ENCODE data around the gene CD40.

The CD40 gene

GRCh38 chr20:46123482-46124245 lies 5.5 kb downstream of the CD40 start:
- DNase-seq = no peak

GRCh38 chr20:46126440-46127056 lies 8.4 kb downstream of the CD40 start:
- no peak for DNase-seq

GRCh38 chr20:46127396-46128010 lies 9.4 kb downstream of the CD40 start:
- no peak for DNase-seq

- DNase-seq = peak; percentile 8
These were observed 10.4 kb downstream of the CD40 start for GRCh38 chr20:46128310-46129151.

GRCh38 chr20:46129955-46130481 lies 11.9 kb downstream of the CD40 start:
- no peak for DNase-seq

- DNase-seq = no peak
These were observed 12.4 kb downstream of the CD40 start for GRCh38 chr20:46130534-46130933.

- no peak for DNase-seq
These were observed 13.3 kb downstream of the CD40 start for GRCh38 chr20:46131396-46131795.

- peak; percentile 54 for DNase-seq
These were observed 14.6 kb downstream of the CD40 start for GRCh38 chr20:46132705-46133120.

GRCh38 chr20:46133886-46134654 lies 16.0 kb downstream of the CD40 start:
- no peak for DNase-seq

GRCh38 chr20:46134716-46135115 lies 16.6 kb downstream of the CD40 start:
- DNase-seq = no peak

GRCh38 chr20:46135856-46136633 lies 17.9 kb downstream of the CD40 start:
- no peak for DNase-seq

- no peak for DNase-seq
These were observed 19.7 kb downstream of the CD40 start for GRCh38 chr20:46137816-46138215.

- no peak for DNase-seq
These were observed 21.3 kb downstream of the CD40 start for GRCh38 chr20:46139266-46139889.

GRCh38 chr20:46139908-46140482 lies 21.9 kb downstream of the CD40 start:
- DNase-seq = no peak

GRCh38 chr20:46142124-46142523 lies 24.0 kb downstream of the CD40 start:
- DNase-seq = no peak

GRCh38 chr20:46144432-46145025 lies 26.4 kb downstream of the CD40 start:
- peak; percentile 61 for DNase-seq

- no peak for DNase-seq
These were observed 27.6 kb downstream of the CD40 start for GRCh38 chr20:46145713-46146112.

- DNase-seq = no peak
These were observed 30.4 kb downstream of the CD40 start for GRCh38 chr20:46148313-46149208.

GRCh38 chr20:46150943-46151342 lies 32.8 kb downstream of the CD40 start:
- no peak for DNase-seq

Measured in hematopoietic multipotent progenitor cell treated with erythropoietin and hydrocortisone succinate and interleukin-3 and kit ligand, for 8 days (in vitro differentiated cells).